DOHH2 (cell line): Measurements from ENCODE around the gene CHD9.
A peak's percentile ranks its signal among the peaks of the same experiment; 100 is the strongest.
"Not testable (repeated sequence)": the region's sequence is repeated elsewhere in the genome, so short reads cannot be mapped to it uniquely, and the experiment has no call there.

Source experiments
- H3F3A ChIP-seq: fragments of 200-600 bp; sonication (generic), shearing (Covaris generic); 2 replicates; pipeline ENCODE4 v1.6.0; 2016; ENCODE audit warnings: antibody characterized with exemption, mild to moderate bottlenecking; ENCODE audit not compliant: control insufficient read depth, insufficient read depth
- H3K27ac ChIP-seq: fragments of 200-600 bp; sonication (generic); 2 replicates; pipeline ENCODE4 v1.5.1; 2014; ENCODE audit warnings: low read depth, mild to moderate bottlenecking, low read length, moderate library complexity
- H3K27me3 ChIP-seq: fragments of 200-600 bp; sonication (generic); 2 replicates; pipeline ENCODE4 v1.6.1; 2014; ENCODE audit warnings: mild to moderate bottlenecking, low read length, mixed read lengths; ENCODE audit not compliant: control insufficient read depth
- H3K36me3 ChIP-seq: fragments of 200-600 bp; sonication (generic); 2 replicates; pipeline ENCODE4 v1.6.1; 2014; ENCODE audit warnings: mild to moderate bottlenecking, low read length, moderate library complexity, mixed read lengths; ENCODE audit not compliant: control insufficient read depth
- H3K4me1 ChIP-seq: fragments of 200-600 bp; sonication (generic); 2 replicates; pipeline ENCODE4 v1.6.1; 2014; ENCODE audit warnings: mild to moderate bottlenecking, low read length, mixed read lengths; ENCODE audit not compliant: control insufficient read depth
- H3K4me2 ChIP-seq: fragments of 200-600 bp; sonication (generic); 2 replicates; pipeline ENCODE4 v1.6.0; 2014; ENCODE audit warnings: mild to moderate bottlenecking, low read length, moderate library complexity
- H3K4me3 ChIP-seq: fragments of 200-600 bp; sonication (generic); 2 replicates; pipeline ENCODE4 v1.5.1; 2014; ENCODE audit warnings: mild to moderate bottlenecking, low read length, mixed read lengths
- H3K79me2 ChIP-seq: fragments of 200-600 bp; sonication (generic); 2 replicates; pipeline ENCODE4 v1.6.1; 2014; ENCODE audit warnings: mild to moderate bottlenecking, low read length, mixed read lengths; ENCODE audit not compliant: control insufficient read depth
- H3K9me2 ChIP-seq: fragments of 200-600 bp; sonication (generic); replicated peaks from 2 replicates; pipeline ENCODE4 v1.6.1; 2014; ENCODE audit warnings: mild to moderate bottlenecking, low read length, mixed read lengths; ENCODE audit not compliant: control insufficient read depth
- H3K9me3 ChIP-seq: fragments of 200-600 bp; sonication (generic); 2 replicates; pipeline ENCODE4 v1.6.1; 2014; ENCODE audit warnings: antibody characterized with exemption, low read length, mixed read lengths; ENCODE audit not compliant: control insufficient read depth, insufficient read depth
- H4K20me1 ChIP-seq: fragments of 200-600 bp; sonication (generic); 2 replicates; pipeline ENCODE4 v1.6.0; 2014; ENCODE audit warnings: low read depth, mild to moderate bottlenecking, antibody characterized with exemption, low read length, moderate library complexity; ENCODE audit not compliant: control insufficient read depth, insufficient read depth
- CTCF ChIP-seq: fragments of 200-600 bp; sonication (generic); IDR thresholded peaks from one replicate; pipeline ENCODE4 v1.5.1; 2014; ENCODE audit warnings: antibody characterized with exemption, mild to moderate bottlenecking, low read depth, low read length; ENCODE audit not compliant: poor library complexity, severe bottlenecking
- EZH2phosphoT487 ChIP-seq: fragments of 200-600 bp; sonication (generic); IDR thresholded peaks from 2 replicates; pipeline ENCODE4 v1.6.1; 2017; ENCODE audit warnings: borderline replicate concordance, mild to moderate bottlenecking, antibody characterized with exemption, low read length, moderate library complexity, mixed read lengths

The CHD9 gene

GRCh38 chr16:53048139-53048915 is 6.5 kb upstream of the CHD9 start:
- no peaks in the 10 kb centered on the region for H3K9me2 ChIP-seq
- no peak overlapping the region for H3K4me2 ChIP-seq
- H3K79me2 ChIP-seq = no peaks in the 10 kb centered on the region
- peaks cover 16% of the 10 kb centered on the region; the same call in 1 of the 2 replicates for H3K27me3 ChIP-seq
- peaks cover 10% of the 10 kb centered on the region for H3K4me1 ChIP-seq
- no peak overlapping the region for H3K27ac ChIP-seq
- no peaks in the 10 kb centered on the region for H3K9me3 ChIP-seq
- H3F3A ChIP-seq = no peaks in the 10 kb centered on the region
- H4K20me1 ChIP-seq = no peaks in the 10 kb centered on the region
- H3K4me3 ChIP-seq = no peak overlapping the region
- H3K36me3 ChIP-seq = no peaks in the 10 kb centered on the region
- no peak for TF ChIP-seq EZH2phosphoT487

GRCh38 chr16:53051255-53051654 is 3.5 kb upstream of the CHD9 start:
- not testable (repeated sequence) for H3K4me3 ChIP-seq, H3K4me2 ChIP-seq, H3K9me2 ChIP-seq, H3K9me3 ChIP-seq, H3K36me3 ChIP-seq, H4K20me1 ChIP-seq, H3F3A ChIP-seq, H3K27ac ChIP-seq, H3K27me3 ChIP-seq
- peaks cover 26% of the 10 kb centered on the region for H3K4me1 ChIP-seq
- peaks cover 14% of the 10 kb centered on the region for H3K79me2 ChIP-seq

GRCh38 chr16:53052519-53053501 is 2.0 kb upstream of the CHD9 start, which contains the start of gene CHD9NB:
Gene CHD9NB, minus strand, starts transcription at chr16:53052897. Its CDS starts 8,739 bp downstream, at chr16:53044158.
- Histone ChIP-seq H3K27ac (no peak within 1 kb of the TSS), H3K9me3 (no peaks in the 10 kb centered on the region), H4K20me1 (no peaks in the 10 kb centered on the region), H3F3A (0 out of 2 replicates have a peak, but pooled peaks cover 4% of the 10 kb centered on the region), H3K79me2 (peaks cover 29% of the 10 kb centered on the region), H3K4me1 (peaks cover 39% of the 10 kb centered on the region), H3K4me3 (0 out of 2 replicates have a peak within 1 kb of the TSS, but pooled peaks have one; percentile 20), H3K27me3 (no peaks in the 10 kb centered on the region), H3K9me2 (no peaks in the 10 kb centered on the region), H3K36me3 (peaks cover 6% of the 10 kb centered on the region; the same call in 1 of the 2 replicates), H3K4me2 (peak within 1 kb of the TSS; percentile 41)
- TF ChIP-seq CTCF (no peak), EZH2phosphoT487 (no peak)

- Histone ChIP-seq H4K20me1 (no peaks in the 10 kb centered on the region), H3K27ac (peak overlapping the region; percentile 47)
Measured at GRCh38 chr16:53053967-53054669, 673 bp upstream of the CHD9 start.

More at GRCh38 chr16:53053967-53054669, 673 bp upstream of the CHD9 start:
- Histone ChIP-seq H3K4me3 (peak overlapping the region; percentile 97), H3K36me3 (peaks cover 12% of the 10 kb centered on the region), H3K79me2 (peaks cover 43% of the 10 kb centered on the region), H3K9me2 (no peaks in the 10 kb centered on the region), H3K9me3 (no peaks in the 10 kb centered on the region), H3K4me2 (peak overlapping the region; percentile 99), H3K27me3 (no peaks in the 10 kb centered on the region), H3F3A (0 out of 2 replicates have a peak, but pooled peaks cover 4% of the 10 kb centered on the region), H3K4me1 (peaks cover 51% of the 10 kb centered on the region)
- TF ChIP-seq CTCF (no peak), EZH2phosphoT487 (no peak)
